H1 (cell line): ENCODE results near the gene BPIFB6. TPM values are rescaled to one million over a fixed set of nuclear protein-coding genes. Genes with fewer than 3 reads are reported as not detected.

Experiments used
- CTCF ChIA-PET: fragments of 300-600 bp; sonication (Branson Sonifier 250); formaldehyde crosslinking; loops from one replicate; lab custom pipeline; 2021; ENCODE audit not compliant: partially characterized antibody; lab: Charles Lee
- POLR2A ChIA-PET: fragments of 300-600 bp; sonication (Branson Sonifier 250); formaldehyde crosslinking; loops from one replicate; lab custom pipeline; 2021; ENCODE audit warnings: inconsistent platforms; ENCODE audit not compliant: partially characterized antibody; lab: Charles Lee
- DNase-seq, 2 experiments: peaks; one replicate each; pipeline versions ENCODE4 v3.0.0 to v3.0.0-alpha.2; 2010 to 2022; ENCODE audit warnings: low spot score in 2 of 2, low read depth in 1 of 2, mixed read lengths in 1 of 2
- FAIRE-seq: peaks from 2 replicates; lab custom pipeline; 2011; peaks lifted over from hg19 to GRCh38; lab: Jason Lieb, UNC
- H2AFZ ChIP-seq: 2 replicates; pipeline ENCODE4 v1.8.1; 2012; ENCODE audit warnings: low read length, inconsistent platforms
- H2AK5ac ChIP-seq: 2 replicates; pipeline ENCODE4 v1.6.1; 2013; ENCODE audit warnings: low read depth, low read length
- H2BK120ac ChIP-seq: replicated peaks from 2 replicates; pipeline ENCODE3; 2013; ENCODE audit warnings: low read depth, low read length, inconsistent platforms
- H2BK12ac ChIP-seq: 2 replicates; pipeline ENCODE4 v1.6.1; 2013; ENCODE audit warnings: low read depth, low read length
- H2BK15ac ChIP-seq: 2 replicates; pipeline ENCODE4 v1.6.1; 2013; ENCODE audit warnings: low read length
- H2BK20ac ChIP-seq: 2 replicates; pipeline ENCODE4 v1.6.1; 2013; ENCODE audit warnings: low read length
- H2BK5ac ChIP-seq: 2 replicates; pipeline ENCODE4 v1.6.1; 2013; ENCODE audit warnings: low read depth, low read length
- H3K14ac ChIP-seq: 2 replicates; pipeline ENCODE4 v1.6.1; 2013; ENCODE audit warnings: inconsistent platforms; ENCODE audit not compliant: insufficient read length
- H3K18ac ChIP-seq: 2 replicates; pipeline ENCODE4 v1.6.1; 2013; ENCODE audit warnings: low read length; ENCODE audit errors: extremely low read depth
- H3K23ac ChIP-seq: 2 replicates; pipeline ENCODE4 v1.6.1; 2013; ENCODE audit warnings: inconsistent platforms; ENCODE audit not compliant: insufficient read length
- H3K23me2 ChIP-seq: 2 replicates; pipeline ENCODE4 v1.6.1; 2013; ENCODE audit warnings: low read depth, low read length
- H3K27ac ChIP-seq: 2 replicates; pipeline ENCODE4 v1.6.1; 2011; ENCODE audit warnings: low read depth, low read length, inconsistent platforms
- H3K27me3 ChIP-seq, 4 experiments: replicated peaks in 1 of 4; 1 replicate in 1 of 4; 2 replicates in 3 of 4; pipeline versions ENCODE4 v1.6.1 to v1.8.1; 2011 to 2013; ENCODE audit warnings: low read length in 3 of 4, mild to moderate bottlenecking in 3 of 4, inconsistent platforms in 2 of 4, mixed read lengths in 2 of 4, moderate library complexity in 1 of 4; ENCODE audit not compliant: control insufficient read depth in 3 of 4, insufficient read depth in 3 of 4; ENCODE audit errors: extremely low read depth in 1 of 4
- H3K36me3 ChIP-seq, 4 experiments: 2 replicates each; pipeline versions ENCODE4 v1.6.1 to v1.8.1; 2011 to 2013; ENCODE audit warnings: mild to moderate bottlenecking in 4 of 4, low read length in 3 of 4, moderate library complexity in 2 of 4, control low read depth in 1 of 4, inconsistent platforms in 1 of 4; ENCODE audit not compliant: insufficient read depth in 4 of 4, control insufficient read depth in 2 of 4
- H3K4ac ChIP-seq: replicated peaks from 2 replicates; pipeline ENCODE3; 2013; ENCODE audit warnings: low read length, low read depth, mixed read lengths, inconsistent platforms; ENCODE audit not compliant: insufficient read length
- H3K4me1 ChIP-seq, 4 experiments: replicated peaks in 1 of 4; 1 replicate in 1 of 4; 2 replicates in 3 of 4; pipeline versions ENCODE4 v1.6.1 to v1.8.1; 2011 to 2013; ENCODE audit warnings: low read length in 3 of 4, inconsistent platforms in 2 of 4, mixed read lengths in 1 of 4; ENCODE audit not compliant: insufficient read depth in 4 of 4, control insufficient read depth in 3 of 4
- H3K4me2 ChIP-seq, 2 experiments: 2 replicates each; pipeline versions ENCODE4 v1.6.1 to v1.8.1; 2011 to 2013; ENCODE audit warnings: low read depth in 2 of 2, low read length in 2 of 2, control low read depth in 1 of 2, inconsistent platforms in 1 of 2, mild to moderate bottlenecking in 1 of 2; ENCODE audit not compliant: insufficient read depth in 1 of 2
- H3K4me3 ChIP-seq, 4 experiments: fragments of 200-600, 300-600 bp in 1 of 4; sonication (generic), shearing (Covaris generic), sonication (Bioruptor Twin) in 1 of 4; 2 replicates each; pipeline versions ENCODE4 v1.5.1 to v1.8.1; 2011 to 2016; ENCODE audit warnings: low read length in 4 of 4, low read depth in 3 of 4, control low read depth in 2 of 4, inconsistent platforms in 2 of 4, mild to moderate bottlenecking in 2 of 4, mixed read lengths in 1 of 4, moderate library complexity in 1 of 4; ENCODE audit not compliant: insufficient read depth in 2 of 4; ENCODE audit errors: extremely low read depth in 1 of 4
- H3K56ac ChIP-seq: replicated peaks from 2 replicates; pipeline ENCODE3; 2013; ENCODE audit warnings: low read depth, mild to moderate bottlenecking, mixed read lengths, low read length, inconsistent platforms; ENCODE audit not compliant: insufficient read length
- H3K79me1 ChIP-seq: 2 replicates; pipeline ENCODE4 v1.6.1; 2013; ENCODE audit warnings: low read depth, low read length, control low read depth
- H3K79me2 ChIP-seq, 2 experiments: 2 replicates each; pipeline versions ENCODE4 v1.6.1 to v1.8.1; 2012 to 2013; ENCODE audit warnings: low read length in 2 of 2, mild to moderate bottlenecking in 2 of 2, inconsistent platforms in 1 of 2; ENCODE audit not compliant: insufficient read depth in 2 of 2, control insufficient read depth in 1 of 2
- H3K9ac ChIP-seq, 4 experiments: replicated peaks in 1 of 4; 1 replicate in 1 of 4; 2 replicates in 3 of 4; pipeline versions ENCODE4 v1.6.1 to v1.8.1; 2011 to 2013; ENCODE audit warnings: low read depth in 3 of 4, low read length in 3 of 4, control low read depth in 2 of 4, mild to moderate bottlenecking in 2 of 4, moderate library complexity in 2 of 4, inconsistent platforms in 1 of 4; ENCODE audit errors: extremely low read depth in 1 of 4
- H3K9me3 ChIP-seq, 2 experiments: 2 replicates each; pipeline versions ENCODE4 v1.6.1 to v1.8.1; 2012 to 2013; ENCODE audit warnings: mild to moderate bottlenecking in 2 of 2, moderate library complexity in 2 of 2, control low read depth in 1 of 2, inconsistent platforms in 1 of 2, low read depth in 1 of 2, low read length in 1 of 2, mixed read lengths in 1 of 2; ENCODE audit not compliant: insufficient read depth in 2 of 2
- H4K20me1 ChIP-seq, 2 experiments: replicated peaks in 1 of 2; 2 replicates each; pipeline versions ENCODE3 to v1.8.1; 2011 to 2013; ENCODE audit warnings: inconsistent platforms in 2 of 2, low read length in 2 of 2, mild to moderate bottlenecking in 1 of 2; ENCODE audit not compliant: insufficient read depth in 2 of 2, control insufficient read depth in 1 of 2
- H4K5ac ChIP-seq: 2 replicates; pipeline ENCODE4 v1.6.1; 2013; ENCODE audit warnings: low read length, low read depth, mixed read lengths, inconsistent platforms; ENCODE audit not compliant: insufficient read length
- H4K8ac ChIP-seq: 2 replicates; pipeline ENCODE4 v1.8.0; 2013; ENCODE audit warnings: mild to moderate bottlenecking, moderate library complexity, low read length, inconsistent platforms; ENCODE audit not compliant: insufficient read depth; ENCODE audit errors: extremely low read depth
- H4K91ac ChIP-seq: replicated peaks from 2 replicates; pipeline ENCODE3; 2013; ENCODE audit warnings: low read length, mixed read lengths, inconsistent platforms; ENCODE audit not compliant: insufficient read length
- BACH1 ChIP-seq: IDR thresholded peaks from 2 replicates; pipeline ENCODE4 v1.6.1; 2012; ENCODE audit warnings: low read length, improper control_type of control experiment
- BCL11A ChIP-seq, 2 experiments: IDR thresholded peaks; one replicate each; pipeline ENCODE4 v1.6.1; 2011; ENCODE audit warnings: low read depth in 2 of 2, low read length in 2 of 2, mild to moderate bottlenecking in 2 of 2
- BRCA1 ChIP-seq: IDR thresholded peaks from 2 replicates; pipeline ENCODE4 v1.6.1; 2012; ENCODE audit warnings: low read depth, low read length, improper control_type of control experiment
- CBX5 ChIP-seq: fragments of 300-800, 300-1000 bp; sonication (generic); IDR thresholded peaks from 2 replicates; pipeline ENCODE4 v1.7.1; 2016; ENCODE audit warnings: antibody characterized with exemption, low read length, low read depth
- CHD1 ChIP-seq: IDR thresholded peaks from 2 replicates; pipeline ENCODE4 v1.6.1; 2012; ENCODE audit warnings: low read depth, low read length, improper control_type of control experiment
- CTCF ChIP-seq, 3 experiments: IDR thresholded peaks; 1 replicate in 2 of 3; 2 replicates in 1 of 3; pipeline versions ENCODE4 v1.5.1 to v1.6.1; 2011; ENCODE audit warnings: low read length in 3 of 3, mild to moderate bottlenecking in 3 of 3, inconsistent platforms in 2 of 3, low read depth in 1 of 3, moderate library complexity in 1 of 3; ENCODE audit not compliant: insufficient read depth in 1 of 3; ENCODE audit errors: control extremely low read depth in 1 of 3
- HDAC2 ChIP-seq, 2 experiments: fragments of 300-600 bp in 1 of 2; sonication (generic) in 1 of 2; IDR thresholded peaks; 2 replicates each; pipeline ENCODE4 v1.6.1; 2011 to 2012; ENCODE audit warnings: low read depth in 2 of 2, low read length in 2 of 2, mild to moderate bottlenecking in 2 of 2, moderate library complexity in 2 of 2, borderline replicate concordance in 1 of 2, inconsistent platforms in 1 of 2
- NRF1 ChIP-seq: IDR thresholded peaks from 2 replicates; pipeline ENCODE4 v1.6.1; 2011; ENCODE audit warnings: mild to moderate bottlenecking, low read depth, low read length, improper control_type of control experiment
- RBBP5 ChIP-seq: IDR thresholded peaks from 2 replicates; pipeline ENCODE4 v1.7.1; 2012; ENCODE audit warnings: low read depth, mild to moderate bottlenecking, inconsistent platforms, low read length, moderate library complexity, borderline replicate concordance
- RFX5 ChIP-seq: IDR thresholded peaks from 2 replicates; pipeline ENCODE4 v1.6.1; 2011; ENCODE audit warnings: low read depth, low read length, improper control_type of control experiment, borderline replicate concordance
- TAF1 ChIP-seq: IDR thresholded peaks from 2 replicates; pipeline ENCODE4 v1.6.1; 2011; ENCODE audit warnings: mild to moderate bottlenecking, low read depth, low read length
- TBP ChIP-seq: IDR thresholded peaks from 2 replicates; pipeline ENCODE4 v1.6.1; 2011; ENCODE audit warnings: low read depth, low read length, improper control_type of control experiment
- TCF12 ChIP-seq: IDR thresholded peaks from 2 replicates; pipeline ENCODE4 v1.6.1; 2011; ENCODE audit warnings: low read depth, mild to moderate bottlenecking, low read length
- WGBS, 2 experiments: shearing (Covaris generic) in 1 of 2; methylation state at CpG; one replicate each; pipeline versions ENCODE4 v1.1.6 to v1.1.7; 2013 to 2015; ENCODE audit warnings: low lambda C conversion rate in 2 of 2, mixed read lengths in 2 of 2, inconsistent platforms in 1 of 2, low coverage in 1 of 2, missing lambda C conversion rate in 1 of 2; ENCODE audit not compliant: insufficient replicate concordance in 2 of 2, insufficient coverage in 1 of 2, insufficient read length in 1 of 2; ENCODE audit errors: extremely low coverage in 1 of 2, missing lambda C conversion rate in 1 of 2; 5-methylcytosine and 5-hydroxymethylcytosine counted together
- polyA plus RNA-seq, 7 experiments: library from polyadenylated mRNA; depleted of rRNA in 3 of 7; stranded (reverse) in 5 of 7; unstranded in 2 of 7; fragments of >200 nt in 5 of 7; fragments of 200-250 nt in 2 of 7; gene quantifications; 1 replicate in 5 of 7; 2 replicates in 1 of 7; 4 replicates in 1 of 7; pipeline versions ENCODE4 v1.2.1 to v1.2.3, GENCODE V29; 2011 to 2013; ENCODE audit warnings: missing spikeins in 2 of 7, mixed read lengths in 2 of 7
- total RNA-seq: library from RNA; stranded (reverse); fragmentation: NEBNext Ultra II Directional; extraction: Animal tissue kit (Norgen Biotek cat#: 25700); gene quantifications from 2 replicates; pipeline ENCODE4 v1.2.1, GENCODE V29; 2021

Gene BPIFB6
- total and polyA plus RNA-seq, 2 of the 8 experiments (the other 6 are each of a cell fraction or from before 2014, with no cell fraction given), result not detected

GRCh38 chr20:32990426-32990825, 41.0 kb upstream of the BPIFB6 start:
- Histone ChIP-seq H3K9me3 (no peaks in the 10 kb centered on the region), H3K4me3 (no peak overlapping the region), H4K8ac (no peak overlapping the region), H2BK120ac (no peak overlapping the region), H3K14ac (no peak overlapping the region), H3K18ac (no peak overlapping the region), H2BK20ac (no peak overlapping the region), H3K23ac (no peak overlapping the region), H2BK15ac (no peak overlapping the region), H4K91ac (no peak overlapping the region), H4K5ac (no peak overlapping the region), H3K23me2 (no peaks in the 10 kb centered on the region), H3K4me2 (no peak overlapping the region), H3K27me3 (no peaks in the 10 kb centered on the region), H3K4me1 (no peaks in the 10 kb centered on the region; a peak in 1 of 7 replicates), H3K4ac (no peak overlapping the region), H2BK5ac (no peak overlapping the region), H2AK5ac (no peak overlapping the region), H2AFZ (no peak overlapping the region), H3K9ac (no peak overlapping the region), H3K27ac (no peak overlapping the region), H3K56ac (no peak overlapping the region), H2BK12ac (no peak overlapping the region), H3K79me2 (no peaks in the 10 kb centered on the region), H4K20me1 (no peaks in the 10 kb centered on the region), H3K79me1 (no peaks in the 10 kb centered on the region), H3K36me3 (no peaks in the 10 kb centered on the region)
- 95% methylated on average over 3 of the region's 3 CpGs; no CpG with 5 or more reads in 1 of the 2 experiments for WGBS, 2 experiments
- FAIRE-seq, result no peak
- ChIA-PET POLR2A (no interaction called here), CTCF (interaction anchor here (1.1 to 2.2 kb wide), 6 partner anchors 9 to 106 kb away, joined by 3 to 10 read pairs (median 5); partner anchors contain the start of gene SUN5)
- no peak for DNase-seq
- no peak for TF ChIP-seq RBBP5
- TF ChIP-seq BRCA1, result no peak
- TF ChIP-seq TCF12, result no peak
- TF ChIP-seq BACH1, result no peak
- TF ChIP-seq BCL11A (IDR thresholded peaks at IDR 0.05; ENCODE audit: low read depth in 2 of 2, low read length in 2 of 2), result no peak
- no peak for TF ChIP-seq NRF1
- no peak for TF ChIP-seq HDAC2 (IDR thresholded peaks at IDR 0.05; ENCODE audit: borderline replicate concordance in 1 of 2, low read depth in 2 of 2, low read length in 2 of 2)
- TF ChIP-seq TBP, result no peak
- TF ChIP-seq RFX5, result no peak
- TF ChIP-seq CHD1, result no peak
- TF ChIP-seq CTCF (IDR thresholded peaks at IDR 0.05; ENCODE audit: control extremely low read depth in 1 of 3, insufficient read depth in 1 of 3, low read depth in 1 of 3, low read length in 3 of 3), result no peak
- no peak for TF ChIP-seq TAF1
- no peak for TF ChIP-seq CBX5
